Measurements from ENCODE around the gene WNK3. TPM values are rescaled to one million over a fixed set of nuclear protein-coding genes. Genes with fewer than 3 reads are reported as not detected.

Gene WNK3
- total and polyA plus RNA-seq, 2 donors (not counting 3 experiments of a cell fraction or from before 2014, with no cell fraction given): 0.30 to 2.7 TPM

GRCh38 chrX:54238588-54238987 is 119.3 kb downstream of the WNK3 start:
- ChIA-PET POLR2A (no interaction called here), CTCF (no interaction called here)
- BruUV-seq (replicated peaks): no TSS peak
- dilution Hi-C loops (cut with MboI; ENCODE audit: extremely low pct_ligation_motif_present, low sequenced_read_pairs): no loop called here
- no peaks in the 10 kb centered on the region for H3K36me3 ChIP-seq (ENCODE audit: control insufficient read depth in 2 of 2, extremely low read depth in 1 of 2, insufficient read depth in 2 of 2, low read length in 2 of 2)
- H3K79me2 ChIP-seq (ENCODE audit: control insufficient read depth, insufficient read depth, low read length): no peaks in the 10 kb centered on the region
- no peaks in the 10 kb centered on the region for H3K4me1 ChIP-seq (ENCODE audit: control insufficient read depth, extremely low read depth, insufficient read depth, low read length)
- H3K27me3 ChIP-seq (ENCODE audit: control insufficient read depth in 2 of 2, insufficient read depth in 2 of 2, low read length in 2 of 2): no peaks in the 10 kb centered on the region
- H3K9ac ChIP-seq (replicated peaks; ENCODE audit: extremely low read depth, insufficient read depth, low read length): no peak overlapping the region
- intact Hi-C loops (cut with micrococcal nuclease): no loop called here
- no peaks in the 10 kb centered on the region for H4K20me1 ChIP-seq (replicated peaks; ENCODE audit: control insufficient read depth, extremely low read depth, insufficient read depth, low read length)
- no peaks in the 10 kb centered on the region for H3K9me3 ChIP-seq (replicated peaks; ENCODE audit: control insufficient read depth, insufficient read depth, low read length)
- H3K4me2 ChIP-seq (ENCODE audit: insufficient read depth, low read length): no peak overlapping the region
- no peak overlapping the region for H2AFZ ChIP-seq (ENCODE audit: low read depth, low read length)
- H3K4me3 ChIP-seq (replicated peaks in 1 of 3; ENCODE audit: insufficient read depth in 1 of 3, low read depth in 1 of 3, low read length in 3 of 3): no peak overlapping the region
- H3K27ac ChIP-seq (ENCODE audit: insufficient read depth, low read depth, low read length): no peak overlapping the region
- DNase-seq (ENCODE audit: low read depth, low spot score): no peak
- no peak for TF ChIP-seq JUN (IDR thresholded peaks at IDR 0.05; ENCODE audit: borderline replicate concordance, insufficient read depth, insufficient read length, low read depth)
- no peak for TF ChIP-seq POLR2AphosphoS5 (IDR thresholded peaks at IDR 0.05; ENCODE audit: insufficient read depth, low read depth, low read length)
- no peak for TF ChIP-seq CTCF (IDR thresholded peaks at IDR 0.05; ENCODE audit: extremely low read depth in 1 of 2, insufficient read depth in 1 of 2, low read depth in 1 of 2, low read length in 2 of 2)
- TF ChIP-seq FOS (IDR thresholded peaks at IDR 0.05; ENCODE audit: borderline replicate concordance, insufficient read depth, low read length): no peak
- TF ChIP-seq GATA2 (IDR thresholded peaks at IDR 0.05; ENCODE audit: insufficient read depth, insufficient read length, low read depth, low read length): no peak
- no peak for TF ChIP-seq POLR2A (IDR thresholded peaks at IDR 0.05; ENCODE audit: low read depth, low read length)
- TF ChIP-seq MAX (IDR thresholded peaks at IDR 0.05; ENCODE audit: insufficient read depth, insufficient read length): no peak
- TF ChIP-seq EZH2 (IDR thresholded peaks at IDR 0.05; ENCODE audit: borderline replicate concordance, low read depth, low read length, severe bottlenecking): no peak
- no peak for FAIRE-seq
- H3K9me1 ChIP-seq (replicated peaks; ENCODE audit: control insufficient read depth, extremely low read depth, insufficient read depth, low read length): no peaks in the 10 kb centered on the region
